Gastroesophageal sphincter (tissue), 4 donors: Measurements from ENCODE around the gene WDR27. TPM values are rescaled to one million over a fixed set of nuclear protein-coding genes. Genes with fewer than 3 reads are reported as not detected.
"Not testable (repeated sequence)": the region's sequence is repeated elsewhere in the genome, so short reads cannot be mapped to it uniquely, and the experiment has no call there.

ENCODE experiments used
- ATAC-seq: fragments of 150-250 bp; one replicate; pipeline ENCODE4 v1.9.1; 2016; ENCODE audit warnings: mild to moderate bottlenecking, moderate library complexity
- H3K27ac ChIP-seq, 4 donors: fragments of 200-600 bp; sonication (generic) in 3 of 4; 1 replicate in 3 of 4; 2 replicates in 1 of 4; pipeline ENCODE4 v1.5.1; 2016 to 2019
- H3K27me3 ChIP-seq: fragments of 200-600 bp; sonication (generic); one replicate; pipeline ENCODE4 v1.5.1; 2019
- H3K36me3 ChIP-seq, 2 donors: fragments of 200-600 bp; sonication (generic); one replicate each; pipeline ENCODE4 v1.5.1; 2019; ENCODE audit warnings: control low read depth in 1 of 2
- H3K4me1 ChIP-seq, 3 donors: fragments of 200-600 bp; sonication (generic); 1 replicate in 2 of 3; 2 replicates in 1 of 3; pipeline ENCODE4 v1.5.1; 2016 to 2019; ENCODE audit warnings: control low read depth in 2 of 3
- H3K4me3 ChIP-seq, 2 donors: fragments of 200-600 bp; sonication (generic); one replicate each; pipeline ENCODE4 v1.5.1; 2019; ENCODE audit warnings: mild to moderate bottlenecking in 1 of 2, moderate library complexity in 1 of 2
- H3K9me3 ChIP-seq, 3 donors: fragments of 200-600 bp; sonication (generic); one replicate each; pipeline ENCODE4 v1.5.1; 2017 to 2019; ENCODE audit warnings: control low read depth in 2 of 3
- CTCF ChIP-seq, 4 experiments: fragments of 200-600 bp in 2 of 4; fragments of 450-650 bp in 2 of 4; sonication (generic) in 1 of 4; IDR thresholded peaks; one replicate each; pipeline ENCODE4 v1.5.1; 2017 to 2019; ENCODE audit warnings: antibody characterized with exemption in 4 of 4, mild to moderate bottlenecking in 2 of 4, moderate library complexity in 2 of 4
- EP300 ChIP-seq: sonication (generic); formaldehyde crosslinking; IDR thresholded peaks from one replicate; pipeline ENCODE4 v1.6.1; 2017; ENCODE audit warnings: antibody characterized with exemption, mild to moderate bottlenecking
- POLR2A ChIP-seq, 2 donors: fragments of 450-650 bp; IDR thresholded peaks; one replicate each; pipeline ENCODE4 v1.6.1; 2017; ENCODE audit warnings: antibody characterized with exemption in 2 of 2, mild to moderate bottlenecking in 2 of 2, moderate library complexity in 1 of 2
- POLR2AphosphoS5 ChIP-seq: sonication (generic); formaldehyde crosslinking; IDR thresholded peaks from one replicate; pipeline ENCODE4 v1.6.1; 2017; ENCODE audit warnings: antibody characterized with exemption
- WGBS, 2 donors: methylation state at CpG; one replicate each; pipeline ENCODE4 v1.1.5; 2018; ENCODE audit warnings: low coverage in 1 of 2; 5-methylcytosine and 5-hydroxymethylcytosine counted together
- total RNA-seq, 4 donors: library from RNA; depleted of rRNA; stranded (reverse); fragments of >200 nt; gene quantifications; one replicate each; pipeline ENCODE4 v1.1.0, GENCODE V29; 2016

The WDR27 gene
- total RNA-seq, 4 donors from 2014 or later = 10.0 to 35.0 (median 20.7) TPM

GRCh38 chr6:169647637-169648036, 54.2 kb downstream of the WDR27 start:
- no peak for ATAC-seq
- WGBS, 2 donors = 90 to 91% methylated on average over 3 to 13 of the region's 13 CpGs
- H3K4me1 ChIP-seq = no peaks in the 10 kb centered on the region
- H3K4me3 ChIP-seq = no peak overlapping the region
- no peak for TF ChIP-seq POLR2A (IDR thresholded peaks at IDR 0.05)
- TF ChIP-seq EP300 = no peak
- no peak for TF ChIP-seq CTCF (IDR thresholded peaks at IDR 0.05)
- no peak for TF ChIP-seq POLR2AphosphoS5
- no peak overlapping the region for H3K27ac ChIP-seq
- H3K27me3 ChIP-seq = no peaks in the 10 kb centered on the region
- H3K9me3 ChIP-seq = no peaks in the 10 kb centered on the region
- peaks cover 0 to 27% of the 10 kb centered on the region in 2 donors for H3K36me3 ChIP-seq

GRCh38 chr6:169646906-169647567, 54.8 kb downstream of the WDR27 start:
- Histone ChIP-seq H3K4me3 (no peak overlapping the region), H3K4me1 (no peaks in the 10 kb centered on the region), H3K36me3 (peaks cover 0 to 33% of the 10 kb centered on the region in 2 donors), H3K27me3 (no peaks in the 10 kb centered on the region), H3K9me3 (no peaks in the 10 kb centered on the region), H3K27ac (no peak overlapping the region)
- TF ChIP-seq POLR2AphosphoS5 (no peak), EP300 (no peak), POLR2A (IDR thresholded peaks at IDR 0.05) (no peak), CTCF (IDR thresholded peaks at IDR 0.05) (no peak)
- 78 to 94% methylated on average over 3 to 13 of the region's 19 CpGs for WGBS, 2 donors
- ATAC-seq = no peak

GRCh38 chr6:169645459-169645858, 56.4 kb downstream of the WDR27 start:
- not testable (repeated sequence) for H3K27ac ChIP-seq, H3K9me3 ChIP-seq, H3K4me3 ChIP-seq, H3K27me3 ChIP-seq, ATAC-seq, H3K4me1 ChIP-seq
- peaks cover 0 to 35% of the 10 kb centered on the region in 2 donors for H3K36me3 ChIP-seq
- 88 to 92% methylated on average over 5 of the region's 5 CpGs for WGBS, 2 donors

- 83 to 88% methylated on average over 1 of the region's 1 CpG for WGBS, 2 donors
- Histone ChIP-seq H3K4me1 (no peaks in the 10 kb centered on the region), H3K4me3 (no peak overlapping the region), H3K27me3 (no peaks in the 10 kb centered on the region), H3K27ac (no peak overlapping the region), H3K9me3 (no peaks in the 10 kb centered on the region), H3K36me3 (peaks cover 0 to 38% of the 10 kb centered on the region in 2 donors)
- TF ChIP-seq CTCF (IDR thresholded peaks at IDR 0.05) (no peak), POLR2AphosphoS5 (no peak), POLR2A (IDR thresholded peaks at IDR 0.05) (no peak), EP300 (no peak)
- ATAC-seq = no peak
Observed at GRCh38 chr6:169643521-169643920, 58.3 kb downstream of the WDR27 start.

GRCh38 chr6:169642455-169642854, 59.4 kb downstream of the WDR27 start:
- TF ChIP-seq POLR2AphosphoS5 (no peak), EP300 (no peak), CTCF (IDR thresholded peaks at IDR 0.05) (no peak)
- no peak for ATAC-seq
- no peaks in the 10 kb centered on the region for H3K9me3 ChIP-seq
- no peaks in the 10 kb centered on the region for H3K4me1 ChIP-seq
- peaks cover 0 to 37% of the 10 kb centered on the region in 2 donors for H3K36me3 ChIP-seq
- no peak overlapping the region for H3K27ac ChIP-seq
- H3K4me3 ChIP-seq = no peak overlapping the region
- 67 to 97% methylated on average over 3 to 6 of the region's 15 CpGs for WGBS, 2 donors
- no peaks in the 10 kb centered on the region for H3K27me3 ChIP-seq
